SK-N-MC (cell line): Measurements from ENCODE around the gene ATP13A3.

Experiments used
- EZH2 ChIP-seq: fragments of 200-600 bp; sonication (generic); IDR thresholded peaks from one replicate; pipeline ENCODE4 v1.6.1; 2017; ENCODE audit warnings: antibody characterized with exemption
- FOXP2 ChIP-seq: optimal IDR thresholded peaks from 2 replicates; pipeline ENCODE3; 2011; ENCODE audit warnings: mild to moderate bottlenecking, moderate library complexity; ENCODE audit not compliant: insufficient read depth; ENCODE audit errors: extremely low read length, control extremely low read depth
- POLR2AphosphoS5 ChIP-seq: IDR thresholded peaks from 2 replicates; pipeline ENCODE4 v1.6.1; 2012; ENCODE audit warnings: mild to moderate bottlenecking, low read depth, low read length, borderline replicate concordance

GRCh38 chr3:194439881-194440550 is 46.8 kb downstream of the ATP13A3 start:
- TF ChIP-seq EZH2 (no peak), POLR2AphosphoS5 (no peak), FOXP2 (no peak)
